Loucy (cell line): Measurements from ENCODE around the gene GALNT3.
A peak's percentile ranks its signal among the peaks of the same experiment; 100 is the strongest.

ENCODE experiments used
- H2AFZ ChIP-seq: fragments of 200-600 bp; sonication (generic); 2 replicates; pipeline ENCODE4 v1.6.0; 2016; ENCODE audit warnings: antibody characterized with exemption, mild to moderate bottlenecking, low read length, moderate library complexity
- H3F3A ChIP-seq: fragments of 200-600 bp; 2 replicates; pipeline ENCODE4 v1.6.0; 2016; ENCODE audit warnings: antibody characterized with exemption, low read depth, mild to moderate bottlenecking
- H3K27me3 ChIP-seq: fragments of 200-600 bp; sonication (generic); 2 replicates; pipeline ENCODE4 v1.6.1; 2014; ENCODE audit warnings: low read length, mild to moderate bottlenecking; ENCODE audit not compliant: insufficient read depth, poor library complexity, severe bottlenecking
- H3K36me3 ChIP-seq: fragments of 200-600 bp; sonication (generic); 2 replicates; pipeline ENCODE4 v1.6.1; 2016; ENCODE audit warnings: low read length; ENCODE audit not compliant: insufficient read depth
- H3K4me1 ChIP-seq: fragments of 200-600 bp; sonication (generic); 2 replicates; pipeline ENCODE4 v1.5.1; 2014; ENCODE audit warnings: low read length, mild to moderate bottlenecking; ENCODE audit not compliant: insufficient read depth, poor library complexity, severe bottlenecking
- H3K4me2 ChIP-seq: fragments of 200-600 bp; sonication (generic); 2 replicates; pipeline ENCODE4 v1.6.0; 2014; ENCODE audit warnings: antibody characterized with exemption, low read length, low read depth, mild to moderate bottlenecking; ENCODE audit not compliant: poor library complexity, severe bottlenecking
- H3K4me3 ChIP-seq: fragments of 200-600 bp; sonication (generic); 2 replicates; pipeline ENCODE4 v1.5.1; 2014; ENCODE audit warnings: low read length, mild to moderate bottlenecking, mixed read lengths; ENCODE audit not compliant: poor library complexity, severe bottlenecking
- H3K79me2 ChIP-seq: fragments of 200-600 bp; sonication (generic); 2 replicates; pipeline ENCODE4 v1.6.1; 2014; ENCODE audit warnings: low read length; ENCODE audit not compliant: insufficient read depth
- H3K9ac ChIP-seq: fragments of 200-600 bp; sonication (generic); 2 replicates; pipeline ENCODE4 v1.6.0; 2014; ENCODE audit warnings: mild to moderate bottlenecking, low read depth, low read length, moderate library complexity; ENCODE audit not compliant: poor library complexity, severe bottlenecking
- H3K9me2 ChIP-seq: fragments of 200-600 bp; sonication (generic); replicated peaks from 2 replicates; pipeline ENCODE4 v1.6.1; 2016; ENCODE audit warnings: low read depth, low read length, mixed read lengths
- H3K9me3 ChIP-seq: fragments of 200-600 bp; sonication (generic); 2 replicates; pipeline ENCODE4 v1.6.1; 2014; ENCODE audit warnings: mild to moderate bottlenecking, antibody characterized with exemption, low read length, low read depth; ENCODE audit not compliant: insufficient read depth
- H4K20me1 ChIP-seq: fragments of 200-600 bp; sonication (generic); 2 replicates; pipeline ENCODE4 v1.6.0; 2014; ENCODE audit warnings: antibody characterized with exemption, low read length, mild to moderate bottlenecking; ENCODE audit not compliant: insufficient read depth, poor library complexity, severe bottlenecking
- CTCF ChIP-seq: fragments of 200-600 bp; sonication (generic); conservative IDR thresholded peaks from 2 replicates; pipeline ENCODE4 v1.5.1; 2014; ENCODE audit warnings: mild to moderate bottlenecking, antibody characterized with exemption, low read length
- EZH2phosphoT487 ChIP-seq: fragments of 200-600 bp; IDR thresholded peaks from 2 replicates; pipeline ENCODE4 v1.6.1; 2018; ENCODE audit warnings: antibody characterized with exemption, mild to moderate bottlenecking, moderate library complexity, borderline replicate concordance

Gene GALNT3

GRCh38 chr2:165766326-165766927 is 27.6 kb downstream of the GALNT3 start:
- 0 out of 2 replicates have a peak, but pooled peaks cover 22% of the 10 kb centered on the region for H3K79me2 ChIP-seq
- TF ChIP-seq CTCF (no peak), EZH2phosphoT487 (no peak)

GRCh38 chr2:165762723-165763122 is 31.3 kb downstream of the GALNT3 start:
- TF ChIP-seq EZH2phosphoT487, result no peak
- no peak for TF ChIP-seq CTCF
- Histone ChIP-seq H2AFZ (no peak overlapping the region), H3K9me2 (no peaks in the 10 kb centered on the region), H3K4me1 (peaks cover 9% of the 10 kb centered on the region), H3K4me3 (no peak overlapping the region), H3K79me2 (0 out of 2 replicates have a peak, but pooled peaks cover 14% of the 10 kb centered on the region), H3K4me2 (no peak overlapping the region), H3K36me3 (peaks cover 32% of the 10 kb centered on the region; the same call in 1 of the 2 replicates), H3K9me3 (no peaks in the 10 kb centered on the region), H3K9ac (no peak overlapping the region), H3F3A (no peaks in the 10 kb centered on the region; the same call in 1 of the 2 replicates), H4K20me1 (no peaks in the 10 kb centered on the region), H3K27me3 (no peaks in the 10 kb centered on the region)

More at GRCh38 chr2:165766326-165766927, 27.6 kb downstream of the GALNT3 start:
- no peaks in the 10 kb centered on the region for H3K9me3 ChIP-seq
- H2AFZ ChIP-seq, result no peak overlapping the region
- no peaks in the 10 kb centered on the region for H3K9me2 ChIP-seq
- H3F3A ChIP-seq, result peaks cover under 1% of the 10 kb centered on the region; the same call in 1 of the 2 replicates
- H3K9ac ChIP-seq, result no peak overlapping the region
- H4K20me1 ChIP-seq, result no peaks in the 10 kb centered on the region
- H3K4me2 ChIP-seq, result peak overlapping the region; percentile 19
- H3K4me3 ChIP-seq, result no peak overlapping the region
- H3K36me3 ChIP-seq, result peaks cover 8% of the 10 kb centered on the region; the same call in 1 of the 2 replicates
- no peaks in the 10 kb centered on the region for H3K27me3 ChIP-seq
- H3K4me1 ChIP-seq, result peaks cover 12% of the 10 kb centered on the region

GRCh38 chr2:165757906-165758675 is 36.0 kb downstream of the GALNT3 start:
- Histone ChIP-seq H4K20me1 (no peaks in the 10 kb centered on the region), H3K4me1 (no peaks in the 10 kb centered on the region), H3K4me3 (no peak overlapping the region), H3K9me2 (no peaks in the 10 kb centered on the region), H3K4me2 (no peak overlapping the region), H3K79me2 (no peaks in the 10 kb centered on the region), H3K9ac (no peak overlapping the region), H3K36me3 (peaks cover 26% of the 10 kb centered on the region; the same call in 1 of the 2 replicates), H2AFZ (no peak overlapping the region), H3K27me3 (no peaks in the 10 kb centered on the region), H3K9me3 (no peaks in the 10 kb centered on the region), H3F3A (no peaks in the 10 kb centered on the region)
- no peak for TF ChIP-seq EZH2phosphoT487
- no peak for TF ChIP-seq CTCF
